HEK293T (cell line): ENCODE measurements around the gene PPP2R5E.

Experiments
- BHLHE40 ChIP-seq: fragments of 450-650 bp; IDR thresholded peaks from 2 replicates; pipeline ENCODE4 v1.6.1; 2016; ENCODE audit warnings: mild to moderate bottlenecking, moderate library complexity, borderline replicate concordance
- FOXA1 ChIP-seq: fragments of 450-650 bp; IDR thresholded peaks from 2 replicates; pipeline ENCODE4 v1.6.1; 2016; ENCODE audit warnings: mild to moderate bottlenecking
- FOXK2 ChIP-seq: fragments of 450-650 bp; IDR thresholded peaks from 2 replicates; pipeline ENCODE4 v1.6.1; 2016; ENCODE audit warnings: mild to moderate bottlenecking
- FOXM1 ChIP-seq: fragments of 450-650 bp; IDR thresholded peaks from 2 replicates; pipeline ENCODE4 v1.6.1; 2017; ENCODE audit warnings: mild to moderate bottlenecking, borderline replicate concordance
- HDGF ChIP-seq: fragments of 450-650 bp; IDR thresholded peaks from 2 replicates; pipeline ENCODE4 v1.6.1; 2017; ENCODE audit warnings: antibody characterized with exemption, borderline replicate concordance
- LEF1 ChIP-seq: fragments of 450-650 bp; IDR thresholded peaks from 2 replicates; pipeline ENCODE4 v1.6.1; 2017; ENCODE audit warnings: mild to moderate bottlenecking, borderline replicate concordance
- NFRKB ChIP-seq: fragments of 450-650 bp; IDR thresholded peaks from 2 replicates; pipeline ENCODE4 v1.6.1; 2016; ENCODE audit warnings: mild to moderate bottlenecking, moderate library complexity
- SP1 ChIP-seq: fragments of 450-650 bp; IDR thresholded peaks from 2 replicates; pipeline ENCODE4 v1.6.1; 2017
- SUZ12 ChIP-seq: fragments of 450-650 bp; IDR thresholded peaks from 2 replicates; pipeline ENCODE4 v1.6.1; 2016; ENCODE audit warnings: mild to moderate bottlenecking
- TARDBP ChIP-seq: fragments of 450-650 bp; IDR thresholded peaks from 2 replicates; pipeline ENCODE4 v1.6.1; 2016
- ZNF384 ChIP-seq: fragments of 450-650 bp; IDR thresholded peaks from 2 replicates; pipeline ENCODE4 v1.6.1; 2016

DNA sequence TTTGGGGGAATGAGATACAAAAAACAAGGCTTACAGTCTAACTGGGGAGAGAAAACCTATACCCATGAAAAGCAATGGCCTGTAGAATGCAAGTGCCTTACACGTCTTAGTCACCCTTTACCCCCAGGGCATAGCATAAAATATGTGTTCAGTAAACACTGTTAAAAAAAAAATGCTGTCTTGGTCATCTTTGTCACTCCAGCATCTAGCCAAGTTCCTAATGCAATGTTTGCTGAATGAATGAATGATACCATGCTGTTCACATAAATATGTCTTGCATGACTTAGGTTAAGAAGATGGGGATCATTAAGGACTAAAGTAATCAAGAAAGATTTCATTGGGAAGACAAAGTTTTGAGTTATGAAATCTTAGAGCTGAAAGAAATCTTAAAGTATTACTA, 38.5 kb downstream of the PPP2R5E start:
- TF ChIP-seq ZNF384 (no peak), NFRKB (no peak), TARDBP (no peak), BHLHE40 (no peak), SUZ12 (no peak), FOXA1 (no peak), SP1 (no peak), FOXM1 (no peak), HDGF (no peak), FOXK2 (no peak), LEF1 (no peak)
